ENCODE measurements around the gene FAM124A.

GRCh38 chr13:51231456-51231855 is 9.3 kb downstream of the FAM124A start:
- TF ChIP-seq CTCF (IDR thresholded peaks at IDR 0.05) (no peak), CHD2 (IDR thresholded peaks at IDR 0.05; ENCODE audit: low read length, partially characterized antibody) (no peak), TP53 (CRISPR knock-in tag; IDR thresholded peaks at IDR 0.05) (no peak)
